Occipital lobe (tissue), 2 donors: ENCODE data around the gene YAP1. TPM values are rescaled to one million over a fixed set of nuclear protein-coding genes. Genes with fewer than 3 reads are reported as not detected.

Experiments
- DNase-seq: peaks from one replicate; lab custom pipeline; 2025; lab: John Stamatoyannopoulos, UW
- total RNA-seq: library from RNA; depleted of rRNA; stranded (reverse); fragments of >200 nt; gene quantifications from one replicate; pipeline ENCODE4 v1.2.3, GENCODE V29; 2014

Gene YAP1
- total RNA-seq, 1 donor from 2014 or later, result 18.7 TPM

GRCh38 chr11:102116453-102117205, 6.4 kb downstream of the YAP1 start:
- no peak for DNase-seq

- no peak for DNase-seq
These were observed 7.3 kb downstream of the YAP1 start for GRCh38 chr11:102117472-102118113.

DNA sequence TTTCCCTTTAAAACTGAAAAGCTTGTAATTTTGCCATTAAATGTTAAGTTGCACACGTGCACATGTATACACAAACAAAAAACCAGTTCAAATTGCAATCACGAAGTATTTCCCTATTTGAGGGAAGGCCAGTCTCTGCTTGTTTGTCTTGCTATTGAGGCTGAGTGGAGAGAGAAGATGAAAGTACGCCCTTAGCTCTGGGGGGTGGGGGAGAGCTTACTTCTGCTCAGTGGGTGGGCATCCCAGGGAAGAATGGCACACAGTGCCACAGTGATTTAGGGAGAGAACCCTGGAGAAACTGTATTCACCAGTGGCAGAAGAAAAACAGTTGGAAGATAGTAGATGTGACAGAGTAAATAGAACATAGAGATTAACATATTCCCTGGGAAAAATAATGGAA, 8.7 kb downstream of the YAP1 start:
- no peak for DNase-seq

DNA sequence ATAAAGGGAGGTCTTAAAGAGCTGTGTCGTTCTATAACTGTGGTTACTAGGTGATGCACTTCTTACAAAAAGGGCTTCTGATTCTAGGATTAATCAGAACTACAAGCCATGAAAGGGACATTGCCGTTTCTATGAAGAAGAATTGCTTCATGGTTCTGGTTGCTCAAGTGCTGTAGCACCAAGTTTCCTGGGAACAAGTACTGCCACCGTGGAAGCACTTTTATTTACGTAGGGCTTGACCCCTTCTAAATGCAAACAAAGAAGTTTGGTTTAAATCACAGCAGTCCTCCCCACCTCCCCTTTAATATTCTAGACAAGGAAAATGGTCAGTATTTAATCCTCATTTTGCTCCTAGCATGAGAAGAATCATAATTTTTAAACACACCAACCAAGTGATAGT, 9.8 kb downstream of the YAP1 start:
- DNase-seq, result no peak

DNA sequence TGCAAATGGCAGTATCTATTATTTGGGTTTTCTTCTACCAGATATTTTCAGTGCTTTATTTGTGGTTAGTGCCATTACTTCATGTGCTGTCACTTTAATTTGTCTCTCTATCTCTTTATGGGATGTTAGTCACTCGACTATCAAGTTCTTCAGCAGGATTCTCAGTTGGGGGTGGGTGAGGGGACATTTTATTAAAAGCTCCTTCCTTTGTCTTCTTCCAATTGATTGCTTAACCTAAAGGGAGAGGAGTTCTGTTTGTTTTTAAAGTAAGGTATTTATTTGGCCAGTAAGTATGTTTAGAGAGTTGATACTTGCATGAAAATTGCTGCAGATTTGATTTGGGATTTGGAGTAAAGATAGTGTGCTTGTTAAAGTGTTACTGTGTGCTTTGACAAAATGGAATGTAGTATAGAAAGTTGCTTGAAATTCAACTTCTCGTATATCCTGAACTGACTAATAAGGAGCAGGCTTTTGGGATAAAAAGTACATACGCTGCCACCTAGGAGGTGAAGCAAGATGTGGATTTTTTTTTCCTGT, 10.3 kb downstream of the YAP1 start:
- no peak for DNase-seq

DNA sequence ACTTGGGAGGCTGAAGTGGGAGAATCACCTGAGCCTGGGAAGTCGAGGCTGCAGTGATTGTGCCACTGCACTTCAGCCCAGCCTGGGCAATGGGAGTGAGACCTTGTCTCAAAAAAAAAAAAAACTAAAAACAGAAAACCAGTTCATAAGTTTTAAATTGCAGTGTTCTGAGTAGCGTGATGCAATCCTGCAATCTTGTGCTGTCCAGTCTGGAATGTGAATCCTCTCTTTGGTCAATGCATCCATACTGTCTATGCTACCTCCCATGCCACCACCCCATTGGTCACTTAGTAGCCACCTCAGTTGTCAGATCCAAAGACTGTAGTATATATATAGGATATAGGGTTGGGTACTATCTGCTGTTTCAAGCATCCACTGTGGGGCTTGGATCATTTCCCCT, 11.1 kb downstream of the YAP1 start:
- no peak for DNase-seq

GRCh38 chr11:102134597-102134996, 24.4 kb downstream of the YAP1 start:
- no peak for DNase-seq

DNA sequence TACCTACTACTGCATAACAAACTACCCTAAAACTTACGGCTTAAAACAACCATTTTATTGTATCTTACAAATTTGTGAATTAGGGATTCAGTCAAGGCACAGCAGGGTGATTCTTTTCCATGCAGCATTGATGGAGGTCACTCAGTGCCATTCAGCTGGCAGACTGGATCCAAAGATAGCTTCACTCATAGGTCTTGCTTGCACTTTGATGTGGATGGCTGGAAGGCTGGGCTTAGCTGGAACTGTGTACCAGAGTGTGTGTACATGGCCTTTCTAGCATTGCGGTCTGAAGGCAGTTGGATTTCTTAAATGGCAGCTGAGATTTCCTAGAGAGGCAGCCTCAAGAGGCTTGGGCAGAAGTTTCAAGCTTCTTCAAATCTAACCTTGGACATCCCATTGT, 25.0 kb downstream of the YAP1 start:
- no peak for DNase-seq

- DNase-seq, result no peak
These were observed 28.0 kb downstream of the YAP1 start for GRCh38 chr11:102138223-102138622.

DNA sequence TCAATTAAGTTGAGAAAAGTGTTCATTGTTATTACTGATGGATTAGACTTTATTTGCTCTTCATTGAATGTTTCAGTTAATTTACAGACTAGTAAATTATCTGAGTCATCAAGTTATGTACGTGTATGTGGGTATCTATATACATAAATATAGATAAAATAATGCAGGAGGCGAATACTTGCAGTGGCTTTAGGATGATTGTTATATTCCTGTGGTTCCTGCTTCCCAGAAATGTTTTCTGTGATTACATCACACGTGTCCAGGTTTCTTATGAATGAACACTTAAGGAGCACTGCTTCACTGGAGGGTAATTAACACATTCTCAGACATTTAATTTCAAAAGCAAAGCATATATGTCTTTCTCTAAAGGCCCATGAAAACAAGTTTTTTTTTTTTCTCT, 28.4 kb downstream of the YAP1 start:
- DNase-seq, result no peak

- no peak for DNase-seq
These were observed 28.8 kb downstream of the YAP1 start for GRCh38 chr11:102139081-102139498.

- no peak for DNase-seq
These were observed 32.1 kb downstream of the YAP1 start for GRCh38 chr11:102142333-102142732.

DNA sequence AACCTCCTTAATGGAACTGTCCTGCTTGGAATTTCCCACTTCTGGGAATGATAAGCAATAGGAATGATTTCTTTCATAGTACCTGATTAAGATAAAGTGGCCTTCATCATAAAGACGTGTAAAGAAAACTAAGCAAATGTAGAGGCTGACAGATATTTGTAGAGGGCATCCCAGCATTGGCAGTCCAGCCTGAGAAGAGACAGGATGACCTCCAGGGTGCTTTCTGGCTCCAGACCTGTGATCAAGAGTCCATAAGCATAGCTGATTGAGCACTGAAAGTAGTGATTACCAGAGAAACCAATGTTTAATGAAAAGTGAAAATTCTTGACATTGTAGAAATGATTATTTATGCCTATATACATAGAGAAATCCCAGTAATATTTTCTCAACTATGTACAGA, 33.6 kb downstream of the YAP1 start:
- no peak for DNase-seq

GRCh38 chr11:102144357-102145355, 34.4 kb downstream of the YAP1 start:
- DNase-seq, result no peak

DNA sequence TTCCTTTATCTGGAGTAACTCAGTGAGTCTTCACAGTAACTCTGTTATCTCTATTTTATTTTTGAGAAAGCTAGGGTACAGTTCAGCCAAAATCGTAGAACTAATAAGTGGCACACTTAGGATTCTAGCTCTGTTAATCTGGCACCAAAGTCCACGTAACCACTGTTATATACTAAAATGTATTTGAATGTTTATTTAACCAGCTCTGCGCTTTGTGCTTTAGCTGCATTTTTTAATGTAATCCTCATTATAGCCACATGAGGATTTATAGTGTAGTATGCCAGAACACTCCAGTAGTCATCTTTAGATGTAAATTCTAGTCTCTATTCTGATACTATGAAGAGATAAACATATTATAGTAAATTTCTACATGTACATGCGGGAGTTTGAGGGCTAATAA, 36.8 kb downstream of the YAP1 start:
- DNase-seq, result no peak

GRCh38 chr11:102147632-102148031, 37.4 kb downstream of the YAP1 start:
- no peak for DNase-seq

DNA sequence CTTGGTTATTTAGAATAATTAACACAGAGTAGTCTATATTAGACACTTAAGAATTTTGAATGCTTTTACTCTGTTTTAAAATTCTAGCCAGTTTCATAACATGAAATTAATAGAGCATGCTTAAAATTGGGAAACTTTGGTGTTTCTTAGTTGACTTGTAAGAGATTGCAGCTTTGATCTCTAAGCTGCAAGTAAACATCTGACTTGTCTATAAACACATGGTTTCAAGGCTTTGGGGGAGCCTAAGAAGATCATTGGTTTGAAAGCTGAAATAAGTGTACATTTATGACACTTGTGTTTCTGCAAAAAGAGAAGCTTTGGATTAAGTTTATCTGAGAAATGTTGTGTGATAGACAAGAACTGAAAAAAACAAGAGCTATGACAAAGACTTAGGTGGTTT, 37.8 kb downstream of the YAP1 start:
- no peak for DNase-seq

DNA sequence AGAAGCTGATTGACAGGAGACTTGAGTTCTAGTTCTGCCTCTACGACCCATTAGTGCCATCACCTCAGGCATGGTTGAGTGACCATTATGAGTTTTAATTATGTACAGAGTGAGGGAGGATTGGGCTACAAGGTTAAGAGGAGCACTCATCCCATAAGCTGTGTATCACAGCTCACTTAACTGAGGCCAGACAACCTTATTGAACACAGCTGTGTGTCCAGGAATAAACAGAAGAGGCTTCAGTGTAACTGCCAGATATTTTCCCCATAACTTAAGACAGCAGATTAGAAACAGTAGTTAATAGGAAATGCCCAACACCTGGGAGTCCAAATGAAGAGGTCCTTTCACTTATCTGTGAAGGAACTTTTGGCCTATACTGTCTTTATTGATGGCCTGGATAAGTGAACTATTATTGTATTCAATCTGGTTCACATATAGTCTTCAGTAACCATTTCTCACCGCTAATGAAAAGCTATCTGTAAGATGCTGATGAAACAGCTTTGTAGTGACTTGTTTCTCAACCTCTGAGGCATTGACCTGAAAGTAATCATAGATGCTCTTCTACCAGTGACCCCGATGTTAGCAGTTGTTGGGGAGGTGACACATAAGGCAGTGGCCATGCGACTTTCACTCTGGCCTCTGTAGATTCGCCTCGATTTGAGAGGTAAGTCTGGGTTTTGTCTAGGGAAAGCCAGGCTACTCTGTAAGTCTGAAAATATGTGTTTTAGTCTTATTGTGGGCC, 41.7 kb downstream of the YAP1 start:
- DNase-seq, result no peak

GRCh38 chr11:102153082-102153481, 42.8 kb downstream of the YAP1 start:
- no peak for DNase-seq

- DNase-seq, result no peak
These were observed 44.6 kb downstream of the YAP1 start for GRCh38 chr11:102154806-102155205.

- no peak for DNase-seq
These were observed 45.4 kb downstream of the YAP1 start for GRCh38 chr11:102155676-102156075.
